GM21619 (cell line): Measurements from ENCODE around the gene GATA5.
"Not testable (repeated sequence)": the region's sequence is repeated elsewhere in the genome, so short reads cannot be mapped to it uniquely, and the experiment has no call there.

Experiments used
- ATAC-seq: cut with Tn5 transposase; IDR thresholded peaks from one replicate; pipeline ENCODE4 v1.9.1; 2021; ENCODE audit not compliant: unreplicated experiment

Gene GATA5

DNA sequence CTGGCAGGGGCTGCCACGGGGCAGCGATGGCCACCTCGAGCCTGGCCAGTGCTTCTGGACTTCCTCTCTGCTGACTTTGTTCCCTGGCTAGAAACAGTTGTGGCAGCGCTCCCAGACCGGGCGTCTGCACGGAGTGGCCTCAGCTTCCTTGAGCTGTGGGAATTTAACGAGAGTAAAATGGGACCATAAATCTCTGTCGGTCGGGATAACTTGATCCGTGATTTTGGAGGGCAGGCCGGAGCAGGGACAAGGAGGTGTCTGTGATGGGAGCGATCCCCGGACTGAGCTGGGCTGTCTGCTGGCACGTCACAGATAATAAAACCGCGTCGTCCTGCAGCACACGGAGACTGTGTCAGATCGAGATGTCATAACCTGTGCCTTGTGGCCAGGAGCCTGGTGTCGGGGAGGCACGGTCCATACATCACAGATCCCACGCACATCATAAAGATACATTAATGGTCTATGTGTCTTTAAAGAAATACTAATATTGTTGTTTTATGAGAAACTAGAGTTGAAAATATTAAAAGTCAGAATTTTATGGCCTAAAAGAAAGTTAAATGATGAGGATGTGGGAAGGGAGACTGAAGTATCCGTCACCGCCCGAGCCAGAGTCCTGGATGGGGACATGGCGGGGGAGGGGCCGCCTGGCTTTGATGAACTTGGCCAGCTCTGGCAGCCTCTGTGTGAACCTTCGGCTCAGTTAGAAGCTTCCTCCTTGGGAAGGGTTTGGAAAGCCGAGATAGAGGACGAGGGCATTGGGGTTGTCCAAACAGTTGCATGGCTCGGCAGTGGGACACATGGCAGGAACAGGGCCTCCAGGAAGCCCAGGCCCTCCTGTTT, 41.9 kb downstream of the GATA5 start:
- no peak for ATAC-seq

DNA sequence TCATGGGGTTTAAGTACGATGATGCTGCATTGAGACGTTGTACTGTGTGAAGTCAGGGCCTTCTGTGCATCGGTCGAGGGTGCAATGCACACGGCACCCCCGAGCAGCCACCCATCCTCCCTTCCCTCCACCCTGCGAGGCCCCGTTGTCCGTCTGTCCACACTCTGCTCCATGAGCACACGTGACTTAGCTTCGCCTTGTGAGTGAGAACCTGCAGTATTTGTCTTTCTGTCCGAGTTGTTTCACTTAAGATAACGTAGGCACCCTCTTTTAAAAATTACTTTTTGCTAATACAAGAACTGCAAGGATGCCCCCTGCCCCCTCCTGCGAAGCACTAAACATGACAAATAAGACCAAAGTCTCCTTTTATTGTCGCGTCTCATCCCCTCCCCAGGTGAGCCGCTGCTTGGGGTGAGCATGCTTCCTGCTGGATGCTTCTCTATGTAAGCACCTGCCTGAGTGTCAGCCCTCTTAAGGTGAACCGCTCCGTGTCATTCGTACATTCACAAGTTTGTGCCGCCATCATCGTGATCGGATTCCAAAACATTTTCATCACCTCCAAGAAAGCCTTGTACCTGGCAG, 44.8 kb downstream of the GATA5 start:
- no peak for ATAC-seq

DNA sequence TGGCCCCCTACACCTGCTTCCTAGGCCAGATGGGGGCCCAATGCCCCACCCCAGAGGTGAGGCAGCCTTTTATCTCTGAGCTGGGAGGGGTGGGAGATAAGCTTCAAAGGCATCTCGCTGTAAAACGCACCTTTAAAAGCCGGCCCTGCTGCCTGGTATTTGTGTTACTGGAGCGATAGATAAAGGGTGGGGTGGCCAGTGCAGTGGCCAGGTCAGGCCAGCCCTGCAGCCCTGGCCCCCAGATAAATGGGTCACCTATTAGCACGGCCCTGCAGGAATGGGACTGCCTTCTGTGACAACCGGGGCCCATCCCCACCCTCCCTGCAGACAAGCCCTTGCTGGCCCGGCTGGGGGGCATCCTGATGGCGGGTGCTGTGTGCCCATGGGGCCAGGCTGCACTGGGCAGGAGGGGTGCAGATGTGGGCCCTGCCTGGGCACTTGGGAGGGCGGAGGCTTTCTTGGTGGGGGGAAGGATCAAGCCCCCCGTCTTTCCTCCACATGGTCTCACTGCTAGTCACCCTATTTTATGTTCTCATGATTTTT, 45.4 kb downstream of the GATA5 start:
- ATAC-seq, result no peak

GRCh38 chr20:62429455-62430310, 46.1 kb downstream of the GATA5 start:
- no peak for ATAC-seq

DNA sequence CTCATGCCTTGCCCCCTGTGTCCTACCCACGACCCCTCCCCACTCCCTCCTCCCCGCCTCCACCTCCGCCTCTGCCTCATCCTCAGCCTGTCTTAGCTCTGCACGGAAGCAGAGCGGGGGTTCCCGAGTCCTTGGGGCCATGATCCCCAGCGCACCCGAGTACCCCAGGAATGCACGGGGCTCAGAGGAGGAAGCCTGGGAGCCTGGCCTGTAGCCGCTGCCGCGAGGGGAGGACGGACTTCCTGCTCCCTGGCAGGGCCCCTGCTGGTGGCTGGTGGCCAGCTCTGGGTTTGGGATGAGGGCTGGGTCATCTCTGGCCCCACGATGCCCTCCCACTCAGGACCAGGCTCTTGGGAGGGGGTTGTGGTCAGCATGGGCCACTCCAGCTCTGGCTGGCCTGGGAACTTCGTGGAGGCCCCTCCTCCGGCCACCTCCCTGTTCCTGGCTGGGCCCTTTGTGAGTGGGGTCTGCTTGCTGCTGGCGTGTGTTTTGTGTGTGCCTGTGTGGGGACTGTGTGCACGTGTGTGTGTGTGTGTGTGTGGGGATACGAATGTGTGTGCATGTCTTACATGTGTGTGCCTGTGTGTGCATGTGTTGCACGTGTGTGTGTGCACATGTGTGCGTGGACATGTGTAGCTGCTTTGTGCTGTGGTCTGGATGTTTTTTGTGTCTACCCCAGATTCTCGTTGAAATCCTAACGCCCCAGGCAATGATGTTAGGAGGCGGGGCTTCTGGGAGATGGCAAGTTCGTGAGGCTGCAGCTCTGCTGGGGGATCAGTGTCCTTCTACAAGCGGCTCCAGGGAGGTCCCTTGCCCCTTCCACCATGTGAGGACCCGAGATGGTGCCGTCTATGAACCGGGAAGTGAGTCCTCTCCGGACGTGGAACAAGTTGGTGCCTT, 47.1 kb downstream of the GATA5 start:
- ATAC-seq, result no peak

DNA sequence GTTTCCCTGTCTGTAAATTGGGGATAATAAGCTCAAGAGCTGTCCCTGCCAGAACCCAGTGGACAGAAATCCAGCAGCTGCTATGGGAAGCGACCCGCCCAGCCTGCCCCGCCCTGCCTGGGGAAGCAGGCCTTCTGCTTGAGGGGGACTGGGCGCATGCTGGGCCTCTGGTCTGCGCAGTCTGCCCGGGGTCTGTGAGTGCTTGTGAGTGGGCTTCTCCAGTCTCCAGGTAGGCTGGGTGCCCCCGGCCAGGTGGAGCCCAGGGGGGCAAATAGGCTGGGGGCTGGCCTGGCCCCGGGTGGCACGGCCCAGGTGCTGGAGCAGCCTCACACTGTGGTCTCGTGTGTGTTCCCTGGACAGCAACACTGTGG, 47.8 kb downstream of the GATA5 start:
- ATAC-seq, result no peak

DNA sequence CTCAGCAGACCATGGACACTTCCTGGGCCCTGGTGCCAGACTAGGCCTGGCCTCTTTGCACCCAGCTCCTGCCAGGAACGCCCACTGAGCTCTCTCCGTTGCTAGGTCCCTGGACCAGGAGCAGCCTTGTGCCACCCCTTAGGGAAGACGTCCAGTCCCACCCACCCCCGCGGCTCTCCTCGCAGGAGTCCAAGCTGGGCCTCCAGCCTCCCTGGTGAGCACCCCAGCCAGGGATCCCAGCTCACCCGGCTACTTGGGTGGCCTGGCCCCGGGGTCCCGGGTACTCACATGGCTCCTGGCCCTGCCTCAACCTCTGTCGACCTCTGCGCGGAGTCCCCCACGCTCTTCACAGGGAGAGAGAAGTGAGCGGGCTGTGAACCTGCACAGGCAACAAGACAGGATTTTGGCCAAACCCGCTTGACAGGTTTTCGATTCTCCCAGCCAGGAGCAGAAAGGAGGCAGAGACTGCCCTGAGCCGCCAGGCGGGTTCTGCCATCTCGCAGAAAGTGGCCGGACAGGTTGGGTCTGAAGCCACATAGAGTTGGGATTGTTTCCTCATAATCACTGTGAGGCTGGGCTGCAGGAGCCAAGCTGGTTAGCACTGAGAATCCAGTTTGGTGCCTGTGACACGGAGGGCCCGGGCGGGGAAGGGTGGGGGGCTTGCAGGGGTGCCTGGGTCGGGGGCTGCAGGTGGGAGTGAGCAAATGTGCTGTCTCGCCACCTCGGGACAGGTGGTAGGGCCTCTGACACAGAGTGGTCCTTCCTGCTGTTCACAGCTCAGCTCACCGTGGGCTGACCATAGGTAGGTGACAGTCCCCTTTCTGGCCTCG, 48.4 kb downstream of the GATA5 start, which contains the start of gene RBBP8NL:
Gene RBBP8NL (minus strand): TSS at position 368 of the 830 bp plus-strand sequence. CDS start 7,892 bp downstream, outside the sequence.
- ATAC-seq, result no peak

DNA sequence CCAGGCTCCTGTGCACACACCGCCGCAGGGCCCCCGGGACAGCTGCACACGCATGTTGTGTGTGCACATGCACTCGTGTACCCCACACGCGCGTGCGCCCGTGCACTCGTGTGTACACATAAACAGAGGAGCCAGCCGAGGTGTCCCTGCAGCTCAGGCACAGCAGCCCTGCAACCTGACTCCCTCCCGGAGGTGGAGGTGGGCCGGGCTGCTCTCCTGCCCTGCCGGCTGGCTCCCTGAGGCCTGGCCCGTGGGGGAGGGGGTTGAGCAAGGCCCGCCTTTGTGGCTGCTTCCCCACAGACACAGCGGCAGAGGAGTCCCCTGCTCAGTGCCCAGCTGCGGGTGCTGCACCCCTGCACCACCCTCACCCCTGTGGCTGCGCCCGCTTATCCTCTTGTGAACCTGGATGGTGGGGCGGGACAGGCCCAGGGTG, 49.1 kb downstream of the GATA5 start:
- ATAC-seq, result no peak

DNA sequence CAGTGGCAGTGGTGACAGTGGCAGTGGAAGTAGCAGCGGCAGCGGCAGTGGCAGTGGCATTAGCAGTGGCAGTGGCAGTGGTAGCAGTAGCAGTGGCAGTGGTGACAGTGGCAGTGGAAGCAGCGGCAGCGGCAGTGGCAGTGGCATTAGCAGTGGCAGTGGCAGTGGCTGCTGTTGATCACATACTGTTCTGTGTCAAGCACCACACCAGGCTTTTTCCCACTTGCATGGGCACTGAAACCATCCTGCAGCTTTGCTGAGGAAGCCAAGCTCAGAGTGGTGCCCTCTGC, 49.8 kb downstream of the GATA5 start:
- ATAC-seq, result not testable (repeated sequence)

- no peak for ATAC-seq
Measured at GRCh38 chr20:62425281-62426058, 50.3 kb downstream of the GATA5 start.

- ATAC-seq, result no peak
Measured at GRCh38 chr20:62424249-62425107, 51.3 kb downstream of the GATA5 start.

- no peak for ATAC-seq
Measured at GRCh38 chr20:62423326-62423706, 52.5 kb downstream of the GATA5 start.

DNA sequence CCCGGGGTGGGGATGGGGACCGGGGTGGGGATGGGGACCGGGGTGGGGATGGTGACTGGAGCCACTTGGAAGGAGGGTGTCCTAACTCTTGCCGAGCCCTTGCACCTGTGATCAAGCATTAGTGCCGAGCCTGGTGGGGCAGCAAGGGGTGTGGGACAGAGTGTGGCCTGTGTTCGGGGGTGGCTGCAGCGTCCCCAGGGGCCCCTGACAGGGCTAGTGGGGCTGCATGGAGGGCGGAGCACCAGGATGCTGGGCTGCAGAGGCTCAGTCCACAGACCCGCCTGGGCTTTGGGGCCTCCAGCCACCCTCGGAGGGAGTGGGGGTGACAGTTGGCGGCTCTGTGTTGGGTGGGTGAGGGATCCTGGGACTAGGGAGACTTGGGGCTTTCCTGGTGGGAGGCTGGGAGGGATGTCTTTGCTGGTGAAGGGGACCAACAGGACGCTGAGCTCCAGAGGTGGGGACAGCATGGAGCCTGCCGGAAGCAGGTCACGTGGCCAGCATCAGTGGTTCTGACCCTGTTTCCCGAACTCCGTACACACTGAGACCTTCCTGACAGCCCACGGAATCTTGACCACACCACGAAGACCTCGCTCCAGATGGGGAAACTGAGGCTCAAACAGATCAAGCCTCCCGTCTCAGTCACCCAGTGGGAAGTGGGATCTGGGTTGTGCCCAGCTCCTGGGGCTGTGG, 53.0 kb downstream of the GATA5 start:
- ATAC-seq, result no peak

DNA sequence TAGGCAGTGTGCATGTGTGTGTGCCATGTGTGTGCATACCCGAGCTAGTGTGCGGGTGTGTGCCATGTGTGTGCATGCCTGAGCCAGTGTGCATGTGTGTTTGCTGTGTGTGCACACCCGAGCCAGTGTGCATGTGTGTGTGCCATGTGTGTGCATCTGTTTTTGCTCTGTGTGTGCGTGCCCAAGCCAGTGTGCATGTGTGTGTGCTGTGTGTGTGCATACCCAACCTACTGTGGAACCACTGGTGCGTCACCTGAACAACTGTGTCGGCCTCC, 54.1 kb downstream of the GATA5 start:
- ATAC-seq, result no peak

- no peak for ATAC-seq
Measured at GRCh38 chr20:62420846-62421715, 54.7 kb downstream of the GATA5 start.

GRCh38 chr20:62419759-62420158, 56.0 kb downstream of the GATA5 start:
- ATAC-seq, result no peak
